HepG2 (cell line): ENCODE measurements around the gene B9D2. TPM values are rescaled to one million over a fixed set of nuclear protein-coding genes. Genes with fewer than 3 reads are reported as not detected.

ENCODE experiments used
- ARID3A ChIP-seq: IDR thresholded peaks from 2 replicates; pipeline ENCODE4 v1.6.1; 2012; ENCODE audit warnings: low read depth, low read length, improper control_type of control experiment
- ARNT2 ChIP-seq: sonication (generic); formaldehyde crosslinking; IDR thresholded peaks from 2 replicates; pipeline ENCODE4 v1.8.0; 2022; ENCODE audit warnings: mild to moderate bottlenecking, low read depth, missing genetic modification reagents, moderate library complexity
- ATF1 ChIP-seq: IDR thresholded peaks from 2 replicates; pipeline ENCODE4 v1.6.1; 2016; ENCODE audit warnings: mild to moderate bottlenecking, control low read depth
- DPF2 ChIP-seq: sonication (generic); formaldehyde crosslinking; IDR thresholded peaks from 2 replicates; pipeline ENCODE4 v1.4.0; 2020; ENCODE audit warnings: mild to moderate bottlenecking, low read depth, missing genetic modification reagents, borderline replicate concordance
- FOXP4 ChIP-seq: sonication (generic); formaldehyde crosslinking; IDR thresholded peaks from 2 replicates; pipeline ENCODE4 v1.4.0; 2020; ENCODE audit warnings: missing genetic modification reagents
- JUND ChIP-seq: sonication (generic); formaldehyde crosslinking; IDR thresholded peaks from 2 replicates; pipeline ENCODE4 v1.8.0; 2022; ENCODE audit warnings: mild to moderate bottlenecking, missing genetic modification reagents
- KLF9 ChIP-seq: IDR thresholded peaks from 2 replicates; pipeline ENCODE4 v1.6.1; 2016; ENCODE audit warnings: low read depth
- PRDM10 ChIP-seq: sonication (generic); formaldehyde crosslinking; IDR thresholded peaks from 2 replicates; pipeline ENCODE4 v1.4.0; 2020; ENCODE audit warnings: low read depth, missing genetic modification reagents
- SNAPC4 ChIP-seq: sonication (generic); formaldehyde crosslinking; IDR thresholded peaks from 2 replicates; pipeline ENCODE4 v1.4.0; 2020; ENCODE audit warnings: mild to moderate bottlenecking, missing genetic modification reagents
- SRSF1 ChIP-seq: fragments of 200-400 bp; formaldehyde crosslinking; optimal IDR thresholded peaks from 2 replicates; pipeline ENCODE3; 2017; ENCODE audit warnings: mild to moderate bottlenecking, low read depth, low read length, moderate library complexity
- ZBTB3 ChIP-seq: sonication (generic); formaldehyde crosslinking; IDR thresholded peaks from 2 replicates; pipeline ENCODE4 v1.4.0; 2020; ENCODE audit warnings: low read depth, mild to moderate bottlenecking, moderate library complexity, missing genetic modification reagents, borderline replicate concordance
- ZXDC ChIP-seq: sonication (generic); formaldehyde crosslinking; IDR thresholded peaks from 2 replicates; pipeline ENCODE4 v1.5.0; 2020; ENCODE audit warnings: mild to moderate bottlenecking, missing genetic modification reagents
- polyA plus RNA-seq, 8 experiments: library from polyadenylated mRNA; depleted of rRNA in 3 of 8; stranded (reverse) in 7 of 8; unstranded in 1 of 8; fragments of >200 nt; fragmentation: Illumina TruSeq in 4 of 8; extraction: Trizol in 4 of 8; gene quantifications; 2 replicates each; pipeline versions ENCODE4 v1.2.1 to v1.2.3, GENCODE V29; 2011 to 2016; ENCODE audit warnings: low read depth in 4 of 8, missing spikeins in 1 of 8, mixed read lengths in 1 of 8; ENCODE audit not compliant: insufficient read depth in 1 of 8
- total RNA-seq, 5 experiments: library from RNA; depleted of rRNA; stranded (reverse); fragments of >200 nt; fragmentation: Illumina TruSeq; extraction: Trizol; gene quantifications; 2 replicates each; pipeline ENCODE4 v1.2.3, GENCODE V29; 2016; ENCODE audit warnings: low read depth in 1 of 5

The B9D2 gene
- total and polyA plus RNA-seq, 2 of the 13 experiments (the other 11 are each of a cell fraction or from before 2014, with no cell fraction given) = 3.1 to 4.4 TPM

- TF ChIP-seq PRDM10 (CRISPR knock-in tag) (peak; percentile 62; the same call in 1 of the 2 replicates), ARID3A (no peak), SRSF1 (peak; percentile 56), ZBTB3 (CRISPR knock-in tag) (no peak), DPF2 (CRISPR knock-in tag) (no peak), FOXP4 (CRISPR knock-in tag) (peak; percentile 66), KLF9 (peak; percentile 88), SNAPC4 (peak; percentile 39; the same call in 1 of the 2 replicates), JUND (CRISPR knock-in tag) (no peak), ZXDC (CRISPR knock-in tag) (no peak), ARNT2 (peak; percentile 84), ATF1 (CRISPR knock-in tag) (0 out of 2 replicates have a peak, but pooled peaks have one; percentile 15)
Measured at GRCh38 chr19:41310033-41310831, 53.7 kb downstream of the B9D2 start, which contains the start of gene CCDC97 (continued).
